ENCODE measurements around the gene GPR15LG. TPM values are rescaled to one million over a fixed set of nuclear protein-coding genes. Genes with fewer than 3 reads are reported as not detected.

The GPR15LG gene
- total RNA-seq, 1 donor from 2014 or later = 98.0 TPM

- TF ChIP-seq POLR2AphosphoS5 (IDR thresholded peaks at IDR 0.05; ENCODE audit: insufficient read depth in 1 of 2, low read depth in 1 of 2) (no peak), CTCF (IDR thresholded peaks at IDR 0.05) (no peak), POLR2A (IDR thresholded peaks at IDR 0.05) (no peak)
- H3K4me1 ChIP-seq = no peaks in the 10 kb centered on the region
- DNase-seq (ENCODE audit: extremely low spot score in 2 of 2) = no peak
- H3K4me3 ChIP-seq = no peak overlapping the region
- no peaks in the 10 kb centered on the region for H3K9me3 ChIP-seq
- H3K36me3 ChIP-seq = no peaks in the 10 kb centered on the region
- intact Hi-C loops (cut with DNase I) = no loop called here
- H3K27me3 ChIP-seq = no peaks in the 10 kb centered on the region
- no peak overlapping the region for H3K27ac ChIP-seq
These were observed 50.9 kb downstream of the GPR15LG start for GRCh38 chr10:84224411-84225028.

- Histone ChIP-seq H3K27ac (no peak within 1 kb of the TSS), H3K36me3 (no peaks in the 10 kb centered on the region), H3K4me1 (no peaks in the 10 kb centered on the region), H3K4me3 (no peak within 1 kb of the TSS), H3K9me3 (no peaks in the 10 kb centered on the region), H3K27me3 (no peaks in the 10 kb centered on the region)
- no peak for DNase-seq (ENCODE audit: extremely low spot score in 2 of 2)
- TF ChIP-seq POLR2A (IDR thresholded peaks at IDR 0.05) (no peak), CTCF (IDR thresholded peaks at IDR 0.05) (no peak), POLR2AphosphoS5 (IDR thresholded peaks at IDR 0.05; ENCODE audit: insufficient read depth in 1 of 2, low read depth in 1 of 2) (no peak)
- intact Hi-C loops (cut with DNase I) = no loop called here
These were observed 52.0 kb downstream of the GPR15LG start, which contains the start of gene LRIT2 for GRCh38 chr10:84225427-84226173. LRIT2 (minus strand) TSS chr10:84225544; CDS start chr10:84225520, 24 bp downstream.

- intact Hi-C loops (cut with DNase I) = no loop called here
- TF ChIP-seq POLR2A (IDR thresholded peaks at IDR 0.05) (no peak), POLR2AphosphoS5 (IDR thresholded peaks at IDR 0.05; ENCODE audit: insufficient read depth in 1 of 2, low read depth in 1 of 2) (no peak), CTCF (IDR thresholded peaks at IDR 0.05) (no peak)
- no peaks in the 10 kb centered on the region for H3K36me3 ChIP-seq
- H3K4me3 ChIP-seq = no peak overlapping the region
- no peaks in the 10 kb centered on the region for H3K27me3 ChIP-seq
- no peak for DNase-seq (ENCODE audit: extremely low spot score in 2 of 2)
- H3K4me1 ChIP-seq = no peaks in the 10 kb centered on the region
- no peak overlapping the region for H3K27ac ChIP-seq
- H3K9me3 ChIP-seq = no peaks in the 10 kb centered on the region
These were observed 53.0 kb downstream of the GPR15LG start for GRCh38 chr10:84226616-84227015.

GRCh38 chr10:84227810-84228209 lies 54.2 kb downstream of the GPR15LG start:
- no peaks in the 10 kb centered on the region for H3K27me3 ChIP-seq
- H3K4me1 ChIP-seq = no peaks in the 10 kb centered on the region
- no peak overlapping the region for H3K27ac ChIP-seq
- TF ChIP-seq POLR2AphosphoS5 (IDR thresholded peaks at IDR 0.05; ENCODE audit: insufficient read depth in 1 of 2, low read depth in 1 of 2) = no peak
- TF ChIP-seq POLR2A (IDR thresholded peaks at IDR 0.05) = no peak
- no peak for TF ChIP-seq CTCF (IDR thresholded peaks at IDR 0.05)
- no peaks in the 10 kb centered on the region for H3K9me3 ChIP-seq
- intact Hi-C loops (cut with DNase I) = no loop called here
- no peaks in the 10 kb centered on the region for H3K36me3 ChIP-seq
- DNase-seq (ENCODE audit: extremely low spot score in 2 of 2) = no peak
- H3K4me3 ChIP-seq = no peak overlapping the region

- DNase-seq (ENCODE audit: extremely low spot score in 2 of 2) = no peak
These were observed 56.8 kb downstream of the GPR15LG start for GRCh38 chr10:84230359-84230758.

More at GRCh38 chr10:84230359-84230758, 56.8 kb downstream of the GPR15LG start:
- intact Hi-C loops (cut with DNase I) = no loop called here
- H3K9me3 ChIP-seq = no peaks in the 10 kb centered on the region
- H3K4me3 ChIP-seq = no peak overlapping the region
- no peak for TF ChIP-seq CTCF (IDR thresholded peaks at IDR 0.05)
- no peak for TF ChIP-seq POLR2AphosphoS5 (IDR thresholded peaks at IDR 0.05; ENCODE audit: insufficient read depth in 1 of 2, low read depth in 1 of 2)
- TF ChIP-seq POLR2A (IDR thresholded peaks at IDR 0.05) = no peak
- no peaks in the 10 kb centered on the region for H3K36me3 ChIP-seq
- no peak overlapping the region for H3K27ac ChIP-seq
- no peaks in the 10 kb centered on the region for H3K27me3 ChIP-seq
- no peaks in the 10 kb centered on the region for H3K4me1 ChIP-seq
